Stomach (tissue), 4 donors: ENCODE measurements around the gene FAM168A.

Experiments used
- CTCF ChIP-seq, 7 experiments: fragments of 450-650 bp in 4 of 7; fragments of 200-600 bp in 3 of 7; sonication (generic) in 3 of 7; IDR thresholded peaks; one replicate each; pipeline ENCODE4 v1.5.1; 2016 to 2019; ENCODE audit warnings: antibody characterized with exemption in 7 of 7, control low read depth in 2 of 7, mild to moderate bottlenecking in 1 of 7
- POLR2A ChIP-seq, 4 donors: fragments of 450-650 bp; IDR thresholded peaks; one replicate each; pipeline ENCODE4 v1.6.1; 2016; ENCODE audit warnings: antibody characterized with exemption in 4 of 4, control low read depth in 2 of 4, mild to moderate bottlenecking in 1 of 4, moderate library complexity in 1 of 4

DNA sequence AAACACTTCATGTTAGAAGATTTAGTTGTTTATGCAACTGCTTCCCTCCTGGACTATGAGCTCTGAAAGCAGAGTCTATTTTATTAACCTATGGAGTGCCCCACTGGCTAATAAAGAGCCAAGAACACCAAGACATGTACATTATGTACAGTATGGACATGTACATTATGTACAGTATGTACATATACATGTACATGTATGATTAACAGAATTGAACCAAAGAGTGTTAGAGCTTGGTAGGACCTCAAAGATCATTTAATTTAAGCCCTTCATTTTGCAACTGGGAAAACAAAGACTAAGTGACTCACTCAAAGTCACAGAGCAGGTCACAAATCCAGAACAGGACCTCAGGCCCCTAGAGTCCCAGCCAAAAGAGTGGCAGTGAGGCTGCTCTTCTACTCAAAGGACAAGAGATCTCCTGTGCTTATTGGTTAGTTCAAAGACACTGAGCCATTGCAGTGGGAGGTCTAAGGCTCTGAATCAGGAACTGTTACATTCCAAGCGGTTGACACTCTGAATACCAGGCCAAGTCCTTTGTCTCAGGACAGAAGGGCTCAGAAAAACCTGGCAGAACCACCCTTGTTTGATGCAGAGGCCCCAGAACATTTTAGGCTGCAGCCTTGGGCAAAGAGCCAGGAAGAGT is 103.8 kb downstream of the FAM168A start:
- no peak for TF ChIP-seq POLR2A (IDR thresholded peaks at IDR 0.05)
- TF ChIP-seq CTCF (IDR thresholded peaks at IDR 0.05) = no peak
